Measurements from ENCODE around the gene FAM221B. TPM values are rescaled to one million over a fixed set of nuclear protein-coding genes. Genes with fewer than 3 reads are reported as not detected.

FAM221B gene
- total and polyA plus RNA-seq, 9 of the 15 experiments (the other 6 are each of a cell fraction or from before 2014, with no cell fraction given) = 0.01 TPM; not detected in 8

GRCh38 chr9:35867538-35867937 is 39.0 kb upstream of the FAM221B start:
- Histone ChIP-seq H3K9ac (ENCODE audit: insufficient read depth in 1 of 2, low read depth in 2 of 2, low read length in 2 of 2) (no peak overlapping the region), H2AFZ (ENCODE audit: low read depth, low read length) (no peak overlapping the region), H3K79me2 (ENCODE audit: control insufficient read depth, insufficient read depth, low read length) (no peaks in the 10 kb centered on the region), H3K27me3 (ENCODE audit: control insufficient read depth in 2 of 2, insufficient read depth in 2 of 2, low read length in 2 of 2) (peaks cover 4 to 38% of the 10 kb centered on the region in 2 experiments; a peak in 3 of 5 replicates), H3K36me3 (ENCODE audit: control insufficient read depth, insufficient read depth, low read length) (no peaks in the 10 kb centered on the region), H3K4me3 (no peak overlapping the region), H3K4me1 (replicated peaks in 1 of 2; ENCODE audit: control insufficient read depth in 2 of 2, insufficient read depth in 2 of 2, low read length in 2 of 2) (peaks cover 0 to 5% of the 10 kb centered on the region in 2 experiments; a peak in 2 of 5 replicates), H3K27ac (ENCODE audit: extremely low read depth, low read depth, low read length) (no peak overlapping the region), H4K20me1 (replicated peaks; ENCODE audit: control insufficient read depth, insufficient read depth, low read length) (no peaks in the 10 kb centered on the region), H3K4me2 (ENCODE audit: insufficient read depth, low read length) (no peak overlapping the region), H3K9me3 (replicated peaks; ENCODE audit: control insufficient read depth, insufficient read depth, low read depth, low read length) (no peaks in the 10 kb centered on the region), H3K9me1 (ENCODE audit: control insufficient read depth, insufficient read depth, low read length) (no peaks in the 10 kb centered on the region)
- no peak for FAIRE-seq
- POLR2A ChIA-PET = no interaction called here
- no peak for DNase-seq (ENCODE audit: extremely low read depth in 1 of 4, low spot score in 3 of 4)
- no TSS peak for BruUV-seq (replicated peaks)
- in situ Hi-C loops (cut with MboI) = no loop called here
- TF ChIP-seq SETDB1 (IDR thresholded peaks at IDR 0.05; ENCODE audit: low read length) (no peak), RBM39 (optimal IDR thresholded peaks at IDR 0.05; ENCODE audit: low read depth, low read length) (no peak), RERE (CRISPR knock-in tag; IDR thresholded peaks at IDR 0.05; ENCODE audit: borderline replicate concordance) (no peak), THRAP3 (IDR thresholded peaks at IDR 0.05; ENCODE audit: borderline replicate concordance) (no peak), RFX5 (IDR thresholded peaks at IDR 0.05; ENCODE audit: low read depth, low read length) (no peak), CBFB (CRISPR knock-in tag; IDR thresholded peaks at IDR 0.05) (no peak), KDM5B (IDR thresholded peaks at IDR 0.05; ENCODE audit: insufficient replicate concordance, low read depth, low read length) (no peak), MBD2 (IDR thresholded peaks at IDR 0.05; ENCODE audit: borderline replicate concordance, low read depth) (no peak), THRA (IDR thresholded peaks at IDR 0.05) (no peak), XRCC4 (IDR thresholded peaks at IDR 0.05; ENCODE audit: extremely low read depth, insufficient read depth, insufficient read length) (no peak), ZNF830 (CRISPR knock-in tag; IDR thresholded peaks at IDR 0.05) (no peak), GTF2A2 (tag; IDR thresholded peaks at IDR 0.05) (no peak), ERF (CRISPR knock-in tag; IDR thresholded peaks at IDR 0.05) (no peak)
- TF ChIP-seq, protein P1, sequence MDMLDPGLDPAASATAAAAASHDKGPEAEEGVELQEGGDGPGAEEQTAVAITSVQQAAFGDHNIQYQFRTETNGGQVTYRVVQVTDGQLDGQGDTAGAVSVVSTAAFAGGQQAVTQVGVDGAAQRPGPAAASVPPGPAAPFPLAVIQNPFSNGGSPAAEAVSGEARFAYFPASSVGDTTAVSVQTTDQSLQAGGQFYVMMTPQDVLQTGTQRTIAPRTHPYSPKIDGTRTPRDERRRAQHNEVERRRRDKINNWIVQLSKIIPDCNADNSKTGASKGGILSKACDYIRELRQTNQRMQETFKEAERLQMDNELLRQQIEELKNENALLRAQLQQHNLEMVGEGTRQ (CRISPR knock-in tag; IDR thresholded peaks at IDR 0.05) = no peak
- TF ChIP-seq, protein P2, sequence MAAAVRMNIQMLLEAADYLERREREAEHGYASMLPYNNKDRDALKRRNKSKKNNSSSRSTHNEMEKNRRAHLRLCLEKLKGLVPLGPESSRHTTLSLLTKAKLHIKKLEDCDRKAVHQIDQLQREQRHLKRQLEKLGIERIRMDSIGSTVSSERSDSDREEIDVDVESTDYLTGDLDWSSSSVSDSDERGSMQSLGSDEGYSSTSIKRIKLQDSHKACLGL (CRISPR knock-in tag; IDR thresholded peaks at IDR 0.05; ENCODE audit: borderline replicate concordance, poor library complexity, severe bottlenecking) = no peak
- CTCF ChIA-PET (ENCODE audit: low intra/inter-chr PET ratio) = no interaction called here
- 15% methylated on average over 4 of the region's 4 CpGs for WGBS (ENCODE audit: insufficient coverage, low coverage, missing lambda C conversion rate)
- ATAC-seq = no peak
- intact Hi-C loops (cut with micrococcal nuclease) = no loop called here

All from K562 (cell line).